ENCODE measurements around the gene GDNF.
"Not testable (repeated sequence)": the region's sequence is repeated elsewhere in the genome, so short reads cannot be mapped to it uniquely, and the experiment has no call there.

Gene GDNF

DNA sequence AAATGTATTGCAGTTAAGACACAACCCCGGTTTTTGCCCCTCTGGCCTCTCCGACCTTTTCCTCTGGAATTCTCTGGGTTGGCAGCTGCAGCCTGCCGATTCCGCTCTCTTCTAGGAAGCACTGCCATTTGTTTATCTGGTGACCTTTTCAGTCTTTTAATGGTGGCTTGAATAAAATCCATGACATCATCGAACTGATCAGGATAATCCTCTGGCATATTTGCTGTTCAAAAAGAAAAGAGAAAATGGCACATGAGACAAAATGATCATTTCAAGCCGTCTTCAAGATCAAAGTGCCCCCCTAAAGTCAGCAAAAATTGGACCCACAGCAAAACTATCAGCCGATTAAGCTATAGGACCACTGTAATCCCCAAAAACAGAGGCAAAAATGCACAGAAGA, 23.9 kb downstream of the GDNF start:
- DNase-seq = no peak

DNA sequence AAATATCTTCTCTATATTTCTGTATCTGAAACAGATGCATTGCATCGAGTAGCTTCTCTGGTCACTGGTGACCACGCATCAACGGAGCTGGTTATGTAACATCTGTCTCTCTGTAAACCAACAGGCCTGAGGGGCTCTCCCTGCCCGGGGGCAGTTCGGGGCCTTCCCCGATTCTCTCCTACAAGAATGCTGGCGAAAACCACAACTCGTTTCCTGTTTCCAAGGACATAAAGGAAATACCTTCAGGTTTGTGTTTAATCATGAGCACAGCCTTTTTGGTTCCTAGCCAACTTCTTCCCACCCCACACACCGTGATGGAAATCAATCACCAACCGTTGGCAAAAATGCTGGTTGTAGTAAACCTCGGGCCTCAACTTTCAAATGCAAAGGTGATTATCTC, 25.1 kb downstream of the GDNF start:
- no peak for DNase-seq

DNA sequence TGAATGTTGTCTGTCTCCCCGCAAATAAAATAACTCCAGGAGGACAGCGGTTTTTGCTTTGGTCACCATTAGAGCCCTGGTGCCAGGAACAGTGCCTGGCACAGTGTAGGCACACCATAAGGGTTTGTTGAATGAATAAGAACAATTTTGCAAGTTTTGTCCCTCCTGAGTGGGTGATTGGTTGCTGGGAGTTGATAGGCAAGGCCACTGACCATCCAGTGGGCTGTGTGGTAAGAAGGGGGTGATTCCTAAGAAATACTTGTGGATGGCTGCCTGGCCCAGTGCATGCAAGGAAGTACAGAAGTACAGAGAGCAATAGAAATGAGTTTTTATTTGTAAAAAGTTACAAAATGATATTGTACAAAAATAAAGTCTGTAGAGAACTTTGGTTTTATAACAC, 27.5 kb downstream of the GDNF start:
- no peak for DNase-seq

DNA sequence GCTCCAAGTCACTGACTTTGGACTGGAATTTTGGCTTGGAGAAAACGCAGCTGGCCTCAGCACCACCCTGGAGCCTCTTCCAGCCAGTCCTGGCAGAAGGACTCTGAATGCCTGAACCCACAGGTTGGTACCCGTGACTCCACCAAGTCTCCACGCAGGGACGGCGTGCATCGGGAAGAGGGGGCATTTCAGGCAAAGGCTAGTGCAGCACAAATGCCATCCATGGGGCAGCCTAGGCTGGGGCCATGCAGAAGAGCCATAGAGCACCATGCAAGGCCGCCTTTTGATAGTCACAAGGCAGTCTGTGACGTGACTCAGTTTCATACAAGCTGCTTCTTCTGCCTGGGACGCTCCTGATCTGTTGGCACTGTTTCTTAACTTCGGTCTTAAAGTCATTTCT, 28.0 kb downstream of the GDNF start:
- DNase-seq = no peak

DNA sequence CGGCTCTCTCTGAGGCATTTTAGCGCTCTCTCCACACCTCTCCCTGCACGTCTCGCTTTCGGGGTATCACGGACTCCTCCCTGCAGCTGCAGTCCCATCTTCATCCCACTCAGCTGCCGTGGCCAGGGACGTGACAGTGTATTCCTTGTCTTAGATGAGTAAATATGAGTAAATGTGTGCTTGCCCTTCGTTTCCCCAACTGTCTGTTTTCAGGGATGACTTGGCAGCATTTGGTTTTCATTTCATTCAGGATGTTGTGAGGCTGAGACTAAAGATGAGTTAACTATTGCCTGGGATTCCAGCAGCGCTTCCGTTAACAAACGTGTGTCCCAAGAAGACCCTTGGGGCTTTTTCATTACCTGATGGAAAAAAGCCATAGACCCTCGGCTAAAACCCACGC, 29.5 kb downstream of the GDNF start:
- DNase-seq = no peak

DNA sequence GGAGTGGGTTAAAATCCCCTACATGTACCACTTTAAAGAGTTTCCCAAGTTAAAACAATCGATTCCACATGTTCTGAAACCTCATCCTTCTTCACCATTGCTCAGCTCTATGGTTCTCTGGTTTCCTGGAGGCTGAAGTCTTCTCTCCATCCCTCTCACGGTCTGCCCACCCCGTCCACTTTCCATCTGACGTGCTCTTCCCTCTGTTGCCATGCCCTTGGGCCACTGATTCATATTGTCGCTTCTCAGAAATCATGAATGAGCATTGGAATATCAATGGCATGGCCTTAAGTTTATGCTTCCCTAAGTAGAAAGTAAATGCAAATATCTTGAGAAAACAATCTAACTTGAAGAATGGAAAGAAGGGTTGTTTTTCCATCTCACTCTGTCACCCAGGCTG, 30.9 kb downstream of the GDNF start:
- no peak for DNase-seq

DNA sequence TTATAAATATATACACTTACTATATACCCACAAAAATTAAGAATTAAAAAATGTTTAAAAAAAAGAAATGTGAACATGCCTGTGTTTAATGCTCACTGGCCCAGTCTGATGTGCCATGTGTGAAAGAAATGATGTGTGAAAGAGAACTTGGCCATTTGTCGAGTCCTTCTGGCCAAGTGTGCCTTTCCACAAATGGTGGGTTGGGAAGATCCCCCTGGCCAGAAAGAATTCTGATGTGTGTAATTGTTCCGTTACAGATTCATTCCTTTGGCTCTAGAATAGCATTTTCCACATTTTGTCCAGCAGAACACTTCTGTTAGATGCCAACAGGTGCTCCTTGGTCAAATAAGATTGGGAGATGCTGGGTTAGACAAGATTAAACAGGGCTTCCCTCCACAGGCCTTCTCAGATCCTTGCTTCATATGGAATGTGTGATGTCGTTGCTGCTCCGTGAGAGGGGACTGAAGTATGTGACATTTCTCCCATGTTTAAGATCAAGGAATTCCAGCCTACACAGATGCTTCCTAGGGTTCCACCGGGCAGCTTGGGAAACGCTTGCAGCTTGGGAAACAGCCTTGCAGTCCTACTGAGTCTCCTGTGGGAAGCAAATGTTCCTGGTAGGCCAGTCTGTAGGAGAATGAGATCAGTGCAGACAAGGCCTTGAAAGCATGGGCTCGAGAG, 32.1 kb downstream of the GDNF start:
- DNase-seq = no peak

DNA sequence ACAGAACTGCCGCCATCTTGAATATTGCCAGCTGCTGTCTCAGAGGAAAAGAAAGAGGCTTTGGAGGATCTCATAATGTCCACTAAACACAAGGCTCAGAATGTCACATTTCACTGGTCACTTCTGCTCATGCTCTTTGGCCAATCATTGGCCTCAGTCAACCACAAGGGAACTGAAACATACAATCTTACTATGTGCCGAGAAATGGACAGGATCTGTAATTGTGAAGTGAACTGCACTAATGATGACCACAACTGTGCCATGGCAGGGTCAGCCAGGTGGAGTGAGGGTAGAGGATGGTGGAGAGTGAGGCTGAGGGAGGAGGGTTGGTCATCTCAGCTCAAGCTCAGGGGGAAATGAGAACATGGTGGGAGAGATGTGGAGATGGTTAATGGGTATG, 32.8 kb downstream of the GDNF start:
- no peak for DNase-seq

DNA sequence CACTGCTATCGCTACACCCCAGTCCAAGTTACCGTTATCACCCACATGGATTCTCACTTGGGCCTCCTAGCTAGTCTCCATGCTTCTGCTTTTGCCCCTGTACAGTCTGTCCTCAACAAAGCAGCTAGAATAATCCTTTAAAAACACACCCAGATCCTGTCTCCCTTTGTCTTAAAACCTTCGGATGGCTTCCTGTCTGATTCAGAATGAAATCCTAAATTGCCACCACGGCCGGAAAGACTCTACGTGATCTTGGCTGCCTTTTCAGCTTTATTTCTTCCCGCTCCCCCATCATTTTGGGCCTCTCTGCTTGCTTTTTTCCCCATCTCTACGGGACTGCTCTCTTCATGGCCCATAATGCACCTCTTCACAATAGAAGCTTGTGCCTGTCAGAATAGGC, 33.4 kb downstream of the GDNF start:
- no peak for DNase-seq

DNA sequence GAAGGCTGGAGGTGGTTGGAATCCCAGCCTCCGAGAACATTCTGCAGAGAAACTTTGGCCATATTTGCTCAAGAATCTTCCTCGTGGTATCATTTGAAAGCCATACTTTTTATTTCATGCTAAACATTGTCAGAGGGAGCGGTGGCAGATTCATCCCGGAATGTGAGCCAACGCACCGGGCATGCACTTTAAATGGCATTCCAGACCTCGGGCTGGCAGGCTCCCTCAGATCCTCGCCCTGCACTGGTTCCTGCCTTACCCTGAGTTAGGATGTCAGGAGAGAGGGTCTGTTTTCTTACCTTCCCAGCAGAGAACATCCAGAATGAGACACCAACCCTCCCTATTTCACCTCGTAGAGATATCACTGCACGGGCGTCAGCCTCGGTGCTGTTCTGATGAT, 33.8 kb downstream of the GDNF start:
- no peak for DNase-seq

DNA sequence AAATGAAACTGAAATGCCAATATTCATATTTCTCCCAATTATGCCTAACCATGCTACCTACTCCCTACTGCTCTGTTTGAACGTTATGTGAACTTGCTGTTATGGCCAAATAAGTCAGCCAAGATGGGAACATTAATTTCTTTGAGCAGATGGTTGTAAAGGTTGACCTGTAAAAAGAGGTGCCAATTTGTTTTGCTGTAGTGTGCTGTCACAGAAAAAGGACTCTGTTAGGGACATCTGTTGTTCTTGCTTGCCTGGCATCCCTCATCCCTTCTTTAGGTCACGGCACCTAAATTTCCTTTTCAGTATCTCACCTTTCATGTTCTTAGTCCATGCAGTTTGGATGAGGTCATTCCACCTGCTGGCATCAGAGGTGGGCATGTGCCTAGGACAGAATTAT, 35.4 kb downstream of the GDNF start:
- no peak for DNase-seq

DNA sequence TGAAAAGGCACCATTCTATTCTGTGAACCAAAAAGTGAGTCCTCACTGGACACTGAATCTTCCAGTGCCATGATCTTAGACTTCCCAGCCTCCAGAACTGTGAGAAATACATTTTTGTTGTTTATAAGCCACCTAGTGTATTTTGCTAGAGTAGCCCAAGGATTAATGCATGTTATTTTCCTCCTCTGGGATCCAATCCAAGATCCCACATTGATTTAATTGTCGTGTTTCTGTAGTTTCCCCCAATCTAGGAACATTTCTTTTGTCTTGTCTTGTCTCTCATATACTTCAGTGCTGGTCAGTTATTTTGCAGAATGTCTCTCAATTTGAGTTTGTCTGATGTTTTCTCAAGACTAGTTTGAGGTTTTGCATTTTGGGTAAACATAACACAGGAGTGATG, 36.4 kb downstream of the GDNF start:
- DNase-seq = no peak

DNA sequence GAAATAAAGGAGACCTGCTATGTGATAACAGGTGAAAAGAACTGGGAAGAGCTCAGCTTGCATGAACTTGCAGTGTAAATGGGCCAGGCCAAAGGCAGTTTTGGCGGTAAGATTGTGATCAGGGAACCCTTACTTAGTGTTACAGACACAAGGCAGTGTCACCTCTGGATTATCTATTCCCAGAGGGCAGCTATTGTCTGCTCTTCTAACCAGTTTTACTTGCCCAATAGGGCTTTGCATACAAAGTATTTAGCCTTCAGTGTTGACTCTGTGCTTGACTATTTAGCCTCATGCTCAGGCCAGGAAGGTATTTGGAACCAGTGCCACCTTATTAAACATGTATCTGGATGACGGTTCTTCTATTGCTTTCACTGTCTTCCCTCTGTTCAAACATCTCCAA, 38.3 kb downstream of the GDNF start:
- no peak for DNase-seq

DNA sequence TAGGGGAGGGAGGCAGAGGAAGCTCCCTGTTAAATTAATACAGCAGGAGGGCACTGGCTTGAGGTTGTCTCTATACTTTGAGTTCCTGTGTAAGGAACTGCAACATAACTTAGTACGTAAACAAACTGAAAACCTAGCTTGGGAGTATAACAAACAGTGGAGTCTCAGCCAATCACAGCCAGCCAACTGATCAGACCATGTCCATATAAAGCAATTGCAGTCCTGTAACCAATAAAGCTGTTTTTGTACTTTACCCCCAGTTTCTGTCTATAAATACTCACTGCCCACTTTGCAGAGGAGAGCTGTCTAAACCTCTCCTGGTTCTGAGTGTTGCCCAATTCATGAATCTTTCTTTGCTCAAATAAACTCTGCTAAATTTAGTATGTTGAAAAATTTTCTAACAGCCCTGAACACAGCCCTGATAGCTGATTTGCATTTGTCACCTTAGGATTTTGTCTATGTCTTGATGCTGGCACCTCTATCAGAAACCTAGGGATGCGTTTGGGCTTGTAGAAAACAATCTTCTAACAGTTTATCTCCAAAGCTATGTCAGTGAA, 39.9 kb downstream of the GDNF start:
- no peak for DNase-seq

DNA sequence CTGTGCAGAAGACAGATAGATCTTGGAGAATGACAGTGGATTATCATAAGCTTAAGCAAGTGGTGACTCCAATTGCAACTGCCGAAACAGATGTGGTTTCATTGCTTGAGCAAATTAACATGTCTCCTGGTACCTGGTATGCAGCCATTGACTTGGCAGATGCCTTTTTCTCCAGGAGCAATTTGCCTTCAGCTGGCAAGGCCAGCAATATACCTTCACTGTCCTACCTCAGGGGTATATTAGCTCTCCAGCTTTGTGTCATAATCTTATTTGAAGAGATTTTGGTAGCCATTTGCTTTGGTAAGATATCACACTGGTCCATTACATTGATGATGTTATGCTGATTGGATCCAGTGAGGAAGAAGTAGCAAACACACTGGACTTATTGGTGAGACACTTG, 43.4 kb downstream of the GDNF start:
- not testable (repeated sequence) for DNase-seq

DNA sequence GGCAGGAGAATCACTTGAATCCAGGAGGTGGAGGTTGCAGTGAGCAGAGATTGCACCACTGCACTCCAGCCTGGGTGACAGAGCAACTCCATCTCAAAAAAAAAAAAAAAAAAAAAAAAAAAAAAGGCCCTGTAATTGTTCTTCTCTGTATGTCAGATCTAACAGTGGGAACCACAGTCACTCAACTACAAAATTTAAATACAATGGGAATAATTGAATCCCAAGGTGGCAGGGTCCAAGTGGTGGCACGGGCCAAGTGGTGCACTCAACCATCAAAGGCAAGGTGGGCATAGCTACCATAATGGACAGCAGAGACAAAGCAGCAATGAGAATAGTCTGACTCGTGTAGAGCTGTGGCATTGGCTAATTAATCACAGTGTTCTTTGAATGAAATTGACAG, 44.5 kb downstream of the GDNF start:
- DNase-seq = not testable (repeated sequence)

DNA sequence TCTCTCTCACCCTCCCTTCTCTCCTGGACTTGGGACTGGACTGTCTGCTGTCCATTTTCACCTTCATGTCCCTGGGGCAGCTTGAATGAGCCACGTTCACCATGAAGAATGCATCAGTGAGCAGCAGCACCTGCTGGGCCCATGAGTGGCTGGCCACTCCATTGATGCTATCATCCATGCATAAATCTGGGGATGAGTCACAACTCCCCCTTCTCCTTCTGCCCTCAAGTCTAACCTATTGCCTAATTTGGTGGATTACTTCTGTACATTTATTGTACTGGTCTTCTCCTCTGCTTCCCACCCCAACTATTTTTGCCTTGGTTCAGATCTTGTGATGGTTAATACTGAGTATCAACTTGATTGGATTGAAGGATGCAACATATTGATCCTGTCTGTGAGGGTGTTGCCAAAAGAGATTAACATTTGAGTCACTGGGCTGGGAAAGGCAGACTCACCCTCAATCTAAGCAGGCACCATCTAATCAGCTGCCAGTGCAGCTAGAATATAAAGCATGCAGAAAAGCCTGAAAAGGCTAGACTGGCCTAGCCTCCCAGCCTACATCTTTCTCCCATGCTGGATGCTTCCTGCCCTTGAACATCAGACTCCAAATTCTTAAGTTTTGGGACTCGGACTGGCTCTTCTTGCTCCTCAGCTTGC, 46.7 kb downstream of the GDNF start:
- DNase-seq = no peak

DNA sequence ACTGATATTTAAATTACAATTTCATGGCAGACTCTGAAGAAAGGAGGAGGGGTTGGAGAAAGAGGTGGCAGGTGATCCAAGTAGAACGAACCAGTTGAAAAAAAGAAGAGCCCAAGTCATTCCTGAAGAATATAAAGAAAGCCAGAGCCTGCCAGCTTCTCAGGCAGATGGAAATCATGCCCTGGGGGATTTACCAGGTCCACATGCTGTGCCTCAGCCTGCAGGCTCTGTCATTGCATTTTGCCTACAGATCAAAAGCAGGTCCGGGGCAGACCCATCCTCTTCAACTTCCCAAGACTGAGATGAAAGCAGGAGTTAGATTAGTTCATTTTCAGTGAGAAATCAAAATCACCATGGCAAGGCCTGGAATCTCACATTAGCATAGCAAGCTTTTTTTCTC, 48.5 kb downstream of the GDNF start:
- no peak for DNase-seq

DNA sequence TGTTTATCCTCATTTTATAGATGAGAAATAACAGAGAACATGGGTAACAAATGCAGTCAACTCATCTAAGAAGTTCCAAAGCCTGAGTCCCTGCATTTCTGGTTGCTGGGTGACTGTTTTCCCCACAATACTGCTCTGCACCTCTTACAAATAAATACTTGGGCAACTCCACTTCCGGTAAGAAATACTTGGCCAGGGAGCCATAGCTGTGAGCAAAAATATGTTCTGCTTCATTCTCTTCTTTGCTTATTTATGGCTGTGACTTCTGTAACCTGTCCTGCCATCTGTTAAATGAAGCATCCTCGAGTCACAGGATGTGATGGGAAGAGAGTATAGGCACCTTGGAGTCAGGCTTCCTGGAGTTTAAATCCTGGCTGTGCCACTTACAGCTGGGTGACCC, 49.9 kb downstream of the GDNF start:
- no peak for DNase-seq

DNA sequence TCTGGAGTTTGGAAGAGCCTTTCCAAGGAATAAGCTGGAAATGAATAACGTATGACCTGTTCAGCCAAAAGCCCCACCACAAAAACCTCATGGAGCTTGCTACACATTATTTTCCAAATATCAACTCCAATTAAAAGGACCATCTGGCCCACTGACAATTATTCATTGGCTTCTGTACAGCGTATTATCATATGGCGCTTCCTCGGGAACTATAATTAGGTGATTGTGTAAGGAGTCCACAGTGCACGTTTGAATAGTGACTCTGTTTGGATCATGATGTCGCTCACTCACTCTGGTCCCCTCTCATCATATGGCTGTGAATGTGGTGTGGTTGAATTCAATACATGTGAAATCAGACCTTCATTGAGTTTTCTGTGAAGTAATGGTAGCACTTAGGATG, 52.1 kb downstream of the GDNF start:
- no peak for DNase-seq

DNA sequence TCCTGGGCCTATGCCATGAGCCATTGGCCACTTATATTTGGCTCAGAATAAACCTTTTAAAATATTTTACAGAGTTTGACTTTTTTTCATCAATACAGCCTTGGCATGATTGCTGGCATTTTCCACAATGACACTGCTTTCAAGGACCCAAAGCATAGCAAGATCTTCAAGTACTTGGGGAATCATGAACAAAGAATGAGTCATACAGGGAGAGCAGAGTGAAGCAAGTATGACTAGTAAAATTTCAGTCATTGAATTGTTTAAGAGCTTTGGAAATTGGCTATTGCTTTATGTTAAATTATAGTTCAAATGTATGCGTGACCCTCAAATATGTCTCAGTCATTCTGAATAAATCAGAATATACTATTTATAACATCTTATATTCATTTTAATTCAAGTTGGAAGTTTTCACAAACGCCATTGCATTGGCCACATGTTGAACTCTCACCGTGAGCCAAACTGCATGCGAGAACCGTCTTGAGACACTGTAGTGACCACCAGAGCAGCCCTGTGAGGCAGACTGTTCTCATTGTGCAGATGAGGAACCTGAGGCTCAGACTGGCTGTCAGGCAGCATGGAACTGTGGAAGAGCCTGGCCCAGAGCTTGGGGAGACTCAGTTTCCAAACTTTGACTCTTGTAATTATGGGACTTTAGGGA, 52.9 kb downstream of the GDNF start:
- no peak for DNase-seq

DNA sequence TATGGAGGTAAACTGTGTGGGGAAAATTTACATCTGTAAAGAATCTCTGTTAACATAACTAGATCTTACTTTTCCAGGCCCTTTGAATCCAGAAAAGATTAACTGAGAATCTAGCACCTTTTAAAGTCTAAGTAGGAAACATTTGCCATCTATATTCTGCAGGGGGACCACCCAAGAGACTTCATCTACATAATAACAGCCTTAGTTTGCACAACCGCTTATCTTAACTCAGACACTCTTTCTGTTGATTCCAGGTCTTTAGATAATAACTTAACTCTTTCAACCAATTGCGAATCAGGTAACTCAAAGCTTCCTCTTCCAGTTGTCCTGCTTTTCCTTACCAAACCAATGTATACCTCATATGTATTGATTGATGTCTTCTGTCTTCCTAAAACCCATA, 53.4 kb downstream of the GDNF start:
- no peak for DNase-seq

DNA sequence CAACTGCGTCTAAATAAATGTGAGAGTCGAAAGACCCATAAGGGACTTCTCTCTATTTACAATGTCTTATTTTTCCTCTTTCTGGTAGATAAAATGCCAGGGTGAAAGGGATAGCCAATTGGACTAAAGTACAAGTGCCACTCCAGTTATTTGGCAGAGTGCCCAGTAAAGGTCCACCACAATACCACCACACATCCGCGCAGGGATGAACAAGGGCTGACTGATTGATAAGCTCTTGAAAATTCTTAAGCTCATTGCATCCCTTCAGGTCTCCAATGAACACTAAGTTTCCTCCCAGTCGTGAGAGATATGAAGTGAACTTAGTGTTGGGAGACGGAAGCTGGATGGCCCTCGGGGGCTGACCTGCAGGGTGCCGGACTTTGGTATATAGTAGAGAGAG, 58.4 kb downstream of the GDNF start:
- DNase-seq = not testable (repeated sequence)

DNA sequence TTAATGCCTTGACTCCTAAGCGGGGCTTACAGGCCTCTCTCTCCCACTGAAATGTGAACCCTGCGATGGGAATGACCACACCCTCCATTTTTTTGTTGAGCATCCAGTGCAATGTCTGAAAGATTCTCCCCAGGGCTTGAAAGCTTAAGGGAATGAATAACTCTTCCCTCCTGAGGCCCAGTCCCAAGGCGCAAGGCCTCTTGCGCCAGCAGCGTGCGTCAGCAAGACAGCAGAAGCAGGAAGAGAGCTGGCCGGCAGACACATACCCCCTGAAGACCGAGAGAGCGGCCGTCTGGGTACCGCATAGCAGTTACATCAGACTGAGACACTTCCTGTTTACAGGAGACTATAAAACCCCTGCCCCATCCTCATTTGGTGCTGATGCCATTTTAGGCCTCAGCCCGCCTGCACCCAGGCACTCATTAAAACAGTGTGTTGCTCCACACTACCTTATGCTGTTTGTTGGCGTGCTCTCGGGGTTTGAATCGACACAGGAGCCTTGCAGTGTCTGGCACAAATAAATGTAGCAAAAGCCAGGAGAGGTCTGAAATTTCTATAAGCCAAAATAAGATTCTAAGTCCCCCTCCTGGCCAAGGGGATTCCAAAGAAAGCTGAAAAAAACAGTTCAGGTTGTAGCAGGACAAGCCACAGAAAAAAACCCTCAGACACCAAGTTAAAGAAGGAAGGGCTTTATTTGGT, 62.3 kb downstream of the GDNF start:
- no peak for DNase-seq

Data from central memory CD4-positive, alpha-beta T cell (primary cell).